WTC11 (cell line): Measurements from ENCODE around the gene GJA3.

Source experiments
- CREM ChIP-seq: sonication (generic); formaldehyde crosslinking; IDR thresholded peaks from 2 replicates; pipeline ENCODE4 v1.8.1; 2022; ENCODE audit warnings: mild to moderate bottlenecking, missing genetic modification reagents, moderate library complexity
- NR3C1 ChIP-seq: sonication (generic); formaldehyde crosslinking; conservative IDR thresholded peaks from 2 replicates; pipeline ENCODE4 v1.8.1; 2023; ENCODE audit warnings: low read depth, mild to moderate bottlenecking, missing genetic modification reagents
- TF ChIP-seq, protein P1 (sequence below): fragments of 200-600 bp; IDR thresholded peaks from 2 replicates; pipeline ENCODE4 v1.8.0; 2022; ENCODE audit warnings: antibody characterized with exemption
- TF ChIP-seq, protein P2 (sequence below): sonication (generic); formaldehyde crosslinking; conservative IDR thresholded peaks from 2 replicates; pipeline ENCODE4 v1.8.1; 2022; ENCODE audit warnings: mild to moderate bottlenecking, missing genetic modification reagents

DNA sequence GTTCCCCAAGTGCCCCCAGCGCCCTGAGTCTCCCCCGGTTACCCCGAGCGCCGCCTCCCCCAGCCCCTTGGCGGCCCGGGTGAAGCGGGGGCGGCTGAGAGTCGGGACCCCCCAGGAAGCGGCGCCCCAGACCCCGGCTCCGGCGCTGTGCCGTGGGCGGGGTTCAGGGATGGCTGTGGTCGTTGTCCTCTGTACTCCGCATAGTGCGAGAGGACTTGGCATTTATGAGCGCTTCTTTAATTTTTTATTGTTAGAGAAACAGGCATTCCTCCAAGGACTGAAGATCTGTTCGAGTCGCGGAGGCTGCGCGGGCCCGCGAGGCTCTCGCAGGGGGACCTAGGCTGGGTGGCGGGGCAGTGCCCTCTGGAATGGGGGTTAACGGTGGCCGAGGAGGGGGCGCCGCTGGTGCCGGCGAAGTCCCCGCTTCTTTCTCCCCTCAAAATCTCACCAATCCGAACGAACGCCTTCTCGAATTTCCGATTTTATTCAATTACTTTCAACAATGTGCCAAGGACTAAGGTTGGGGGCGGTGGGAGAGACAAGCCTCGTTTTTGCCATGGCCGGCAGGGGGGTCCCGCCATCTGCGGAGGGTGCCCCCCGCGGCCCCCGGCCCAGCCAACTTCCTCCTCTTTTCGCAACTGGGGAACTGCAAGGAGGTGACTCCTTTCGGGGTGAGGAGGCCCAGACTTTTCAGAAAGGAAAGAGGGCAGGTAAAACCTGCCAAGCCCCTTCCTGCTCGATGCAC lies 32.5 kb upstream of the GJA3 start:
- no peak for TF ChIP-seq NR3C1 (CRISPR knock-in tag)
- no peak for TF ChIP-seq CREM
- TF ChIP-seq, protein P1, sequence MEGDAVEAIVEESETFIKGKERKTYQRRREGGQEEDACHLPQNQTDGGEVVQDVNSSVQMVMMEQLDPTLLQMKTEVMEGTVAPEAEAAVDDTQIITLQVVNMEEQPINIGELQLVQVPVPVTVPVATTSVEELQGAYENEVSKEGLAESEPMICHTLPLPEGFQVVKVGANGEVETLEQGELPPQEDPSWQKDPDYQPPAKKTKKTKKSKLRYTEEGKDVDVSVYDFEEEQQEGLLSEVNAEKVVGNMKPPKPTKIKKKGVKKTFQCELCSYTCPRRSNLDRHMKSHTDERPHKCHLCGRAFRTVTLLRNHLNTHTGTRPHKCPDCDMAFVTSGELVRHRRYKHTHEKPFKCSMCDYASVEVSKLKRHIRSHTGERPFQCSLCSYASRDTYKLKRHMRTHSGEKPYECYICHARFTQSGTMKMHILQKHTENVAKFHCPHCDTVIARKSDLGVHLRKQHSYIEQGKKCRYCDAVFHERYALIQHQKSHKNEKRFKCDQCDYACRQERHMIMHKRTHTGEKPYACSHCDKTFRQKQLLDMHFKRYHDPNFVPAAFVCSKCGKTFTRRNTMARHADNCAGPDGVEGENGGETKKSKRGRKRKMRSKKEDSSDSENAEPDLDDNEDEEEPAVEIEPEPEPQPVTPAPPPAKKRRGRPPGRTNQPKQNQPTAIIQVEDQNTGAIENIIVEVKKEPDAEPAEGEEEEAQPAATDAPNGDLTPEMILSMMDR = no peak
- TF ChIP-seq, protein P2, sequence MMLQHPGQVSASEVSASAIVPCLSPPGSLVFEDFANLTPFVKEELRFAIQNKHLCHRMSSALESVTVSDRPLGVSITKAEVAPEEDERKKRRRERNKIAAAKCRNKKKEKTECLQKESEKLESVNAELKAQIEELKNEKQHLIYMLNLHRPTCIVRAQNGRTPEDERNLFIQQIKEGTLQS (CRISPR knock-in tag) = no peak
